Measurements from ENCODE around the gene WDR38. TPM values are rescaled to one million over a fixed set of nuclear protein-coding genes. Genes with fewer than 3 reads are reported as not detected.

Gene WDR38
- total RNA-seq, 3 donors from 2014 or later: 0.33 TPM; not detected in 2

GRCh38 chr9:124897570-124898460 is 44.6 kb downstream of the WDR38 start:
- H3K9me3 ChIP-seq: no peaks in the 10 kb centered on the region
- H3K27me3 ChIP-seq: no peaks in the 10 kb centered on the region
- H3K36me3 ChIP-seq: no peaks in the 10 kb centered on the region
- H3K4me3 ChIP-seq: no peak overlapping the region
- TF ChIP-seq POLR2A (IDR thresholded peaks at IDR 0.05): no peak
- TF ChIP-seq CTCF (IDR thresholded peaks at IDR 0.05): no peak
- no peak for TF ChIP-seq POLR2AphosphoS5 (IDR thresholded peaks at IDR 0.05)
- H3K27ac ChIP-seq: no peak overlapping the region
- intact Hi-C loops (cut with DNase I; ENCODE audit: low total_unique reads): no loop called here
- no peaks in the 10 kb centered on the region for H3K4me1 ChIP-seq
- DNase-seq (ENCODE audit: low spot score in 2 of 2): no peak

DNA sequence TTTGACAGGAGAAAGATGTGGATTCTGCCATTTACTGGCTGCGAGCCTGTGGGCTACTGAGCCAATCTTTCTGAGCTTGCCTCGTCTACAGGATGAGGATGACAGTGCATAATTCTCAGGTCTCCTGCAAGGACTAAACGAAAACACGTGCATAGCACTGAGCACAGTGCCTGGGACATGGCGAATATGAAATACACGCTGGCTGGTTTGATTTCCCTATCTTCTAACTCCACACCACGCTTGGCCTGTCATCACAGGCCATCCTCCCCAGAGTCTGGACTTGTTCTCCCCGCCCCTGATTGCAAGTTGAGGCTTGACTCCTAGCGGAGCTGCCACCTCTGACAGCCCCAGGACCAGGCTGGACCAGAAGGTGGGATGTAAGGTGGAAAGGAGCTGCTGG is 46.6 kb downstream of the WDR38 start:
- intact Hi-C loops (cut with DNase I; ENCODE audit: low total_unique reads): no loop called here
- no peak for DNase-seq (ENCODE audit: low spot score in 2 of 2)
- Histone ChIP-seq H3K4me3 (no peak overlapping the region), H3K27me3 (no peaks in the 10 kb centered on the region), H3K9me3 (no peaks in the 10 kb centered on the region), H3K4me1 (no peaks in the 10 kb centered on the region), H3K36me3 (no peaks in the 10 kb centered on the region), H3K27ac (no peak overlapping the region)
- TF ChIP-seq POLR2A (IDR thresholded peaks at IDR 0.05): no peak
- TF ChIP-seq CTCF (IDR thresholded peaks at IDR 0.05): no peak
- TF ChIP-seq POLR2AphosphoS5 (IDR thresholded peaks at IDR 0.05): no peak

DNA sequence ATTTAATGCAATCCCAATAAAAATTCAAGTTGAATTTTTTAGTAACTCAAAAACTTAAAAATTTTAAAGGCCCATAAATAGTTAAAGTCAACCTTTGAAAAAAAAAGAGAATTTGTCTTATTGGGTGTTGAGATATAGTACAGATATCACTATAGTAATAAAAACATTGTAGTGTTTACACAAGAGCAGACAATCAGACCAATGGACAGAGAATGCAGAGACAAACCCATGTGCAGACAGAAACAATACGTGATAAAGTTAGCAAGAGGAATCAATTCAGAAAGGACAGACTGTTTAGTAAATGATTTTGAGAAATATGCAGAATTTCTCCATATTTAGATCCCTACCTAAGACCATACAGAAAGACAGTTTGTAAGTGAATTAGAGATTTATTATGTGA is 53.7 kb downstream of the WDR38 start:
- intact Hi-C loops (cut with DNase I; ENCODE audit: low total_unique reads): loop anchor here (1.0 kb wide), 1 partner anchor 13 kb away; no protein-coding TSS in a partner anchor
- H3K27ac ChIP-seq: no peak overlapping the region
- H3K9me3 ChIP-seq: no peaks in the 10 kb centered on the region
- no peaks in the 10 kb centered on the region for H3K4me1 ChIP-seq
- H3K27me3 ChIP-seq: no peaks in the 10 kb centered on the region
- H3K36me3 ChIP-seq: peaks cover 9% of the 10 kb centered on the region
- TF ChIP-seq POLR2A (IDR thresholded peaks at IDR 0.05) (no peak), CTCF (IDR thresholded peaks at IDR 0.05) (no peak), POLR2AphosphoS5 (IDR thresholded peaks at IDR 0.05) (no peak)
- no peak overlapping the region for H3K4me3 ChIP-seq
- DNase-seq (ENCODE audit: low spot score in 2 of 2): no peak

Other genes with a start within 250 kb of the WDR38 start
- 1 to 10 TPM; 1.3 to 5.3 (median 3.9) TPM for gene NR6A1, start 82.1 kb upstream of the WDR38 start, total RNA-seq
- 10 to 100 TPM; 11.4 to 25.2 (median 11.4) TPM for gene OLFML2A, start 76.3 kb upstream of the WDR38 start, total RNA-seq
- 1,000 to 10,000 TPM; 2,475 to 3,579 (median 2,566) TPM for gene RPL35, start 8.5 kb downstream of the WDR38 start, total RNA-seq
- 10 to 100 TPM; 12.5 to 25.6 (median 22.0) TPM for gene ARPC5L, start 8.7 kb downstream of the WDR38 start, total RNA-seq
- gene GOLGA1, start 87.6 kb downstream of the WDR38 start, total RNA-seq: 10 to 100 TPM; 20.6 to 23.0 (median 21.1) TPM

Data from breast epithelium (tissue), 4 donors.